ENCODE results near the gene KRT76.

GRCh38 chr12:52742196-52742580 is 35.0 kb downstream of the KRT76 start:
- TF ChIP-seq CTCF (IDR thresholded peaks at IDR 0.05) (no peak), POLR2A (IDR thresholded peaks at IDR 0.05) (no peak)

Data from uterus (tissue), 2 donors.